Muscle of leg (tissue), 11 donors: ENCODE data around the gene LEMD3. TPM values are rescaled to one million over a fixed set of nuclear protein-coding genes. Genes with fewer than 3 reads are reported as not detected.

Source experiments
- DNase-seq: peaks from one replicate; pipeline ENCODE4 v3.0.0; 2013
- H3K27ac ChIP-seq: one replicate; pipeline ENCODE4 v1.5.1; 2013; ENCODE audit warnings: mild to moderate bottlenecking, low read length, control low read depth
- H3K27me3 ChIP-seq: one replicate; pipeline ENCODE4 v1.6.1; 2013; ENCODE audit warnings: low read length; ENCODE audit not compliant: control insufficient read depth, insufficient read depth
- H3K36me3 ChIP-seq: one replicate; pipeline ENCODE4 v1.6.1; 2013; ENCODE audit warnings: low read length; ENCODE audit not compliant: control insufficient read depth, insufficient read depth
- H3K4me1 ChIP-seq: one replicate; pipeline ENCODE4 v1.6.1; 2013; ENCODE audit warnings: low read length; ENCODE audit not compliant: control insufficient read depth, insufficient read depth
- H3K4me3 ChIP-seq: one replicate; pipeline ENCODE4 v1.5.1; 2013; ENCODE audit warnings: low read length, control low read depth
- H3K9me3 ChIP-seq: replicated peaks from 2 replicates; pipeline ENCODE4 v1.6.1; 2013; ENCODE audit warnings: low read depth, low read length; ENCODE audit not compliant: control insufficient read depth
- WGBS: methylation state at CpG from one replicate; pipeline ENCODE4 v1.1.5; 2013; ENCODE audit warnings: missing lambda C conversion rate; ENCODE audit not compliant: insufficient coverage; 5-methylcytosine and 5-hydroxymethylcytosine counted together
- polyA plus RNA-seq, 8 donors: library from polyadenylated mRNA; unstranded; fragments of 120-200 nt; gene quantifications; one replicate each; pipeline versions ENCODE4 v1.2.1 to v1.2.3, GENCODE V29; 2013; ENCODE audit warnings: inconsistent platforms in 1 of 8, low replicate concordance in 1 of 8; ENCODE audit not compliant: insufficient read length in 8 of 8, insufficient read depth in 1 of 8
- total RNA-seq: library from RNA; stranded (reverse); fragments of 120-200 nt; gene quantifications from one replicate; pipeline ENCODE4 v1.2.4, GENCODE V29; 2013

Gene LEMD3
- total and polyA plus RNA-seq, 9 donors = 16.8 to 22.5 (median 18.9) TPM

DNA sequence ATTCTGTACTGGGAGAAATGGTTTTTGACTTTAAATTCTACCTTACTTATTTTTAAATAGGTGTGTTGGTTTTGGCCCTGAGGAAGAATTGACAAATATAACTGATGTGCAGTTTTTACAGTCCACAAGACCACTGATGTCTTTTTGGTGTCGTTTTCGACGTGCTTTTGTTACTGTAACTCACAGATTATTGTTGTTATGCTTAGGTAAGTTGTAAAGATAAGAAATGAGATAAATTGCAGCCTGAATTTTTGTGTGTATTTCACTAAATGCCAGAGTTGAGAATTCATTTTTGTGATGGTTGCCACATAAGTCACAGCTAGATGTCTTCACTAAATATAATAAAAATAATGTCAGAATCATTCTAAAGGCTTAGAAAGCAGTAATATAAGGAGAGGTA is 69.2 kb downstream of the LEMD3 start:
- Histone ChIP-seq H3K4me3 (no peak overlapping the region), H3K9me3 (no peaks in the 10 kb centered on the region), H3K4me1 (no peaks in the 10 kb centered on the region), H3K27me3 (no peaks in the 10 kb centered on the region), H3K36me3 (peaks cover 2% of the 10 kb centered on the region), H3K27ac (no peak overlapping the region)
- DNase-seq = no peak
- WGBS = no CpG with 5 or more reads among the region's 3 CpGs

- DNase-seq = peak; percentile 16
- WGBS = 83% methylated on average over 1 of the region's 2 CpGs
- Histone ChIP-seq H3K27me3 (no peaks in the 10 kb centered on the region), H3K4me3 (no peak overlapping the region), H3K36me3 (peaks cover 6% of the 10 kb centered on the region), H3K4me1 (no peaks in the 10 kb centered on the region), H3K27ac (no peak overlapping the region), H3K9me3 (no peaks in the 10 kb centered on the region)
Observed at GRCh38 chr12:65248656-65249633, 79.6 kb downstream of the LEMD3 start.

DNA sequence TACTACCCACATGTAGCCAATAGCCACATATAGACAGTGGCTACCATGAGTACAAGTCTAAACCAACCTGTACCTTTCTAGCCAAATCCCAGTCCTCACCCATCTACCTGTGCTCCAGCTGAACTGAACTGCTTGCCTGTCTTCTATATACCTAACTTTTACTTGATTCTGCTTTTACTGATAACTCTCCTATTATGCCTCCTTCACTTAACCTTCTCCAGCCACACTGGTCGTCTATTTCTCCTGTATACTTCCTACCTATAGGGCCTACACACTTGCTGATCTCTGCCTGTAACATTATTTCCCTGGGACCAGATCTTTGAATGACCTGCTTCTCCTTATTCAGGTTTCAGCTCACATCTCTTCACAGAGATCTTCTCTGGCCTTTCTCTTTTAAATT is 83.1 kb downstream of the LEMD3 start:
- Histone ChIP-seq H3K27me3 (no peaks in the 10 kb centered on the region), H3K4me3 (no peak overlapping the region), H3K9me3 (no peaks in the 10 kb centered on the region), H3K4me1 (no peaks in the 10 kb centered on the region), H3K27ac (no peak overlapping the region), H3K36me3 (peaks cover 2% of the 10 kb centered on the region)
- 67% methylated on average over 1 of the region's 1 CpG for WGBS
- DNase-seq = no peak

DNA sequence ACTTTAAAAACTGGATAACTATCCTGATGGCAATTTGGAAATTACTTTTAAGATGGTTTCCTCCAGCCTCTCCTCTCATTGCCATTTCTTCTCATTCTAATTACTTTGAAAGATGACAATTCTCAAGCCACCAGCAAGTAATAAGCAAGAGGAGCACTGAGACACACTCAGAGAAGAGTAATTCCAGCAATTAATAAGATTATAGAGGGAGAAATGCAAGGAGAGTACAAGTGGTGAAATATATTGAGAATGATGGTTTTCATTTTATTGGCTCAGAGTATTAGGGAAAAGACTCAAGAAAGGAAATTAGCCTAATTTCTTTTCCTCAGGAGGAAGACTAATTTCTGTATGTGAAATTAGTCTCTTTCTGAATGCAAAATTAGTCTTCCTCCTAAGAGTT is 88.6 kb downstream of the LEMD3 start:
- H3K4me1 ChIP-seq = no peaks in the 10 kb centered on the region
- no peak overlapping the region for H3K4me3 ChIP-seq
- no peaks in the 10 kb centered on the region for H3K27me3 ChIP-seq
- H3K9me3 ChIP-seq = no peaks in the 10 kb centered on the region
- no peak overlapping the region for H3K27ac ChIP-seq
- no peak for DNase-seq
- no peaks in the 10 kb centered on the region for H3K36me3 ChIP-seq

DNA sequence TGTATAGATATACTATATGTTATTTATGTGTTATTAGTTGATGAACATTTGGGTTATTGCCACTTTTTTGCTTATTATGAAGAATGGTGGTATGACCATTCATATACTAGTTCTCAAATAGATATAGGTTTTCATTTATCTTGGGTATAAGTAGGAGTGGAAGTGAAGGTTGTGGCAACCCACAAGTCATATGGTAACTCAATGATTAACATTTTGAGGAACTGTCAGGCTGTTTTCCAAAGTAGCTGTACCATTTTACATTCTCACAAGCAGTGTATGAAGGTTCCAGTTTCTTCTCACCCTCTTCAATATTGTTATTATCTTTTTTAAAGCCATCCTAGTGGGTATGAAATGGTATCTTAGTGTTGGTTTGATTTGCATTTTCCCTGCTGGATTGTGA is 90.1 kb downstream of the LEMD3 start:
- no peaks in the 10 kb centered on the region for H3K36me3 ChIP-seq
- no peaks in the 10 kb centered on the region for H3K27me3 ChIP-seq
- no peaks in the 10 kb centered on the region for H3K9me3 ChIP-seq
- no peak overlapping the region for H3K4me3 ChIP-seq
- no peak overlapping the region for H3K27ac ChIP-seq
- no peak for DNase-seq
- no peaks in the 10 kb centered on the region for H3K4me1 ChIP-seq

DNA sequence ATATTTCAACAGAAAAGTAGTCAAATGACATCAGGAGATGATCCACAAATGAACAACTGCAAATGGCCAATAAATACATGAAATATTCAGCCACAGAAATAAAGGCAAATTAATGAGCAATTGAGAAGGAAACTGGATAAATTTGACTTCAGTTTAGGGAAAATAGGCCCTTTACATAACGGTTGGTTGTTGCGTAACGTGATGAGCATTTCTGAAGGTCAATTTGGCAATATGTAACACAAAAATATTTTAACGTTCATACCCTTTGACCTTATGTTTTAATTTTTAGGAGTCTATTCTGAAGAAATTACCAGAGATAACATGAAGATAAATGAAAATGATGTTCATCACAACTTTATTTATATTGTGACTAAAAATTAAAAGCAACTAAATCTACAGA is 94.4 kb downstream of the LEMD3 start:
- H3K36me3 ChIP-seq = no peaks in the 10 kb centered on the region
- WGBS = no CpG with 5 or more reads among the region's 4 CpGs
- H3K9me3 ChIP-seq = no peaks in the 10 kb centered on the region
- no peaks in the 10 kb centered on the region for H3K4me1 ChIP-seq
- no peaks in the 10 kb centered on the region for H3K27me3 ChIP-seq
- H3K4me3 ChIP-seq = no peak overlapping the region
- H3K27ac ChIP-seq = no peak overlapping the region
- no peak for DNase-seq

DNA sequence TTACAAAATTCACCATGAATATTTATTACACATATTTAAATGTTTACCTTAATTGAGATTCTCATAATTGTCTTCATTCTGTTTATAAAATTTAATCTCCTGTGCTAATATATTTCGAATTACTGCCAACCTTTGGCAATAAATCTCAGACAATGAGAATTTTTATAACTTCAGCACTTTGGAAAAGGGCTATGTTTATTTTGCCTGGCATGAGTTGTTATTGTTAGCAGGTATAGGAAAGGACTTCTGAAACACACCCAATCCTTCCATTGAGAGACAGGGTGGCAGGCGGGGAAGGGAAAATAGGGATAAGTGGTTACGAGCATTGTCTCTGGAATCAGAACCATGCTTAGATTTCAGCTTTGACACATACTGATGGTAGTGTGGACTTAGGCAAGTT is 97.0 kb downstream of the LEMD3 start:
- H3K36me3 ChIP-seq = no peaks in the 10 kb centered on the region
- no peak for DNase-seq
- 100% methylated on average over 2 of the region's 3 CpGs for WGBS
- no peaks in the 10 kb centered on the region for H3K4me1 ChIP-seq
- no peaks in the 10 kb centered on the region for H3K9me3 ChIP-seq
- H3K4me3 ChIP-seq = no peak overlapping the region
- no peaks in the 10 kb centered on the region for H3K27me3 ChIP-seq
- H3K27ac ChIP-seq = no peak overlapping the region

GRCh38 chr12:65269603-65270002 is 100.2 kb downstream of the LEMD3 start:
- Histone ChIP-seq H3K36me3 (no peaks in the 10 kb centered on the region), H3K27ac (no peak overlapping the region), H3K4me1 (no peaks in the 10 kb centered on the region), H3K4me3 (no peak overlapping the region), H3K9me3 (no peaks in the 10 kb centered on the region), H3K27me3 (no peaks in the 10 kb centered on the region)
- DNase-seq = no peak
- no CpG with 5 or more reads among the region's 1 CpG for WGBS

- Histone ChIP-seq H3K36me3 (no peaks in the 10 kb centered on the region), H3K27ac (no peak overlapping the region), H3K4me3 (no peak overlapping the region), H3K4me1 (peaks cover 5% of the 10 kb centered on the region), H3K9me3 (no peaks in the 10 kb centered on the region), H3K27me3 (peaks cover 5% of the 10 kb centered on the region)
- DNase-seq = no peak
- WGBS = 100% methylated on average over 1 of the region's 7 CpGs
Observed at GRCh38 chr12:65274602-65275272, 105.4 kb downstream of the LEMD3 start.

DNA sequence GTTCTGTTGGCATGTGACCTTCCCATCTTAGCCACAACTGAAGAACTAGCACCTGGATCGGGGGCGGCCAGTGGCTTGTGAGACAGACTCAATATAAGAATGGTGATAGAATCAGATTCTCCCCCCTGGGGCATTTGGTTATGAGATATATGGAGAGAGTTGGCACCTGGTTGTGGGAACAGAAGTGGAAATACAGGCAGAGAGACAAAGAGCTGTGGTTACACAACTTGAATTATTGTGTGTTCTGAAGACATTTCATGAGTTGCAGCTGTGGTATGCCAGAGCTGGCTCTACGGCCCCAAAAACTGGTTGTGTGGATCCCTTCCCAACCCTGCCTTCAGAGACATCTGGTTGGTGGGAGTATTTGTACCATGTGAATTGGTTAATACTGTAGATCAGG is 106.2 kb downstream of the LEMD3 start:
- Histone ChIP-seq H3K27me3 (peaks cover 5% of the 10 kb centered on the region), H3K4me1 (peaks cover 5% of the 10 kb centered on the region), H3K36me3 (no peaks in the 10 kb centered on the region), H3K4me3 (no peak overlapping the region), H3K9me3 (no peaks in the 10 kb centered on the region), H3K27ac (no peak overlapping the region)
- 84% methylated on average over 2 of the region's 3 CpGs for WGBS
- DNase-seq = no peak
